Measurements from ENCODE around the gene GPR179. TPM values are rescaled to one million over a fixed set of nuclear protein-coding genes. Genes with fewer than 3 reads are reported as not detected.
A peak's percentile ranks its signal among the peaks of the same experiment; 100 is the strongest.

GPR179 gene
- total RNA-seq, 1 experiment from 2014 or later, result not detected

- H3K79me2 ChIP-seq (ENCODE audit: insufficient read depth, low read length), result peaks cover 7% of the 10 kb centered on the region; the same call in 1 of the 2 replicates
- H3T11ph ChIP-seq (ENCODE audit: low read length), result no peak overlapping the region
- Mint-ChIP-seq H3K9me3 (no peaks in the 10 kb centered on the region), H3K27ac (no peak overlapping the region), H3K27me3 (ENCODE audit: low read depth) (no peaks in the 10 kb centered on the region), H3K4me3 (peak overlapping the region in 1 of 2 experiments; percentile 39; a peak in 2 of 5 replicates), H3K4me1 (peaks cover 50 to 58% of the 10 kb centered on the region in 2 experiments), H3K36me3 (ENCODE audit: insufficient read depth in 1 of 3, low read depth in 3 of 3) (no peaks in the 10 kb centered on the region; a peak in 1 of 7 replicates)
- H3K9me3 ChIP-seq (ENCODE audit: control insufficient read depth, low read depth, low read length), result no peaks in the 10 kb centered on the region
- no peaks in the 10 kb centered on the region for H3K27me3 ChIP-seq (ENCODE audit: insufficient read depth, low read length)
- H2BK12ac ChIP-seq (ENCODE audit: insufficient read length, low read depth, low read length), result no peak overlapping the region
- H2AK5ac ChIP-seq (ENCODE audit: insufficient read length, low read length), result no peak overlapping the region
- H4K5ac ChIP-seq (ENCODE audit: insufficient read length, low read depth, low read length), result no peak overlapping the region
- no peak overlapping the region for H2BK120ac ChIP-seq (ENCODE audit: low read depth, low read length, poor library complexity, severe bottlenecking)
- H3K27ac ChIP-seq (ENCODE audit: insufficient read length, low read depth, low read length), result no peak overlapping the region
- peak overlapping the region; percentile 12 for H3K4me2 ChIP-seq (ENCODE audit: insufficient read depth, insufficient read length, low read length)
- no peak overlapping the region for H4K91ac ChIP-seq (ENCODE audit: insufficient read length, low read depth, low read length)
- WGBS (ENCODE audit: extremely low coverage, insufficient read length, low lambda C conversion rate), result no CpG with 5 or more reads among the region's 7 CpGs
- H3K23ac ChIP-seq (ENCODE audit: insufficient read length, low read depth, low read length), result no peak overlapping the region
- TF ChIP-seq CTCF (conservative IDR thresholded peaks at IDR 0.05), result no peak
- no peak overlapping the region for H2BK15ac ChIP-seq (ENCODE audit: low read depth, low read length)
- no peak overlapping the region for H3K56ac ChIP-seq (ENCODE audit: insufficient read length, low read depth, low read length)
- no peak overlapping the region for H4K8ac ChIP-seq (replicated peaks; ENCODE audit: insufficient read length, low read depth, low read length)
- no peak overlapping the region for H2BK5ac ChIP-seq (ENCODE audit: insufficient read length, low read length)
- peaks cover 3% of the 10 kb centered on the region for H3K79me1 ChIP-seq (ENCODE audit: insufficient read depth, low read depth, low read length, poor library complexity, severe bottlenecking)
- no peak overlapping the region for H3K18ac ChIP-seq (ENCODE audit: insufficient read length, low read depth, low read length)
- no peak overlapping the region for H3K4ac ChIP-seq (ENCODE audit: low read depth, low read length)
- H3K14ac ChIP-seq (ENCODE audit: insufficient read depth, low read length), result no peak overlapping the region
- H3K9ac ChIP-seq (ENCODE audit: extremely low read depth, insufficient read length, low read length), result no peak overlapping the region
- H2AFZ ChIP-seq (ENCODE audit: low read length), result no peak overlapping the region
- H3K23me2 ChIP-seq (ENCODE audit: insufficient read length, low read depth, low read length, poor library complexity, severe bottlenecking), result peaks cover 8% of the 10 kb centered on the region
- no peak overlapping the region for H2BK20ac ChIP-seq (ENCODE audit: low read depth, low read length, poor library complexity, severe bottlenecking)
- H4K20me1 ChIP-seq (ENCODE audit: control insufficient read depth, insufficient read depth, insufficient read length), result no peaks in the 10 kb centered on the region
- H3K4me1 ChIP-seq (ENCODE audit: insufficient read depth, low read length), result peaks cover 7% of the 10 kb centered on the region; the same call in 1 of the 2 replicates
- DNase-seq, result no peak
Measured at GRCh38 chr17:38354466-38354865, 10.7 kb upstream of the GPR179 start.
